Stomach (tissue), 4 donors: Measurements from ENCODE around the gene WDR59.

ENCODE experiments used
- CTCF ChIP-seq, 7 experiments: fragments of 450-650 bp in 4 of 7; fragments of 200-600 bp in 3 of 7; sonication (generic) in 3 of 7; IDR thresholded peaks; one replicate each; pipeline ENCODE4 v1.5.1; 2016 to 2019; ENCODE audit warnings: antibody characterized with exemption in 7 of 7, control low read depth in 2 of 7, mild to moderate bottlenecking in 1 of 7
- POLR2AphosphoS5 ChIP-seq, 3 donors: sonication (generic); formaldehyde crosslinking; IDR thresholded peaks; one replicate each; pipeline ENCODE4 v1.6.1; 2016; ENCODE audit warnings: antibody characterized with exemption in 3 of 3

GRCh38 chr16:74852500-74852875, 132.4 kb downstream of the WDR59 start:
- TF ChIP-seq CTCF (IDR thresholded peaks at IDR 0.05) (no peak), POLR2AphosphoS5 (IDR thresholded peaks at IDR 0.05) (no peak)
